SHP77 treated with DMSO at 0.1 percent for 48 hours (cell line): Measurements from ENCODE around the gene ZNF365.
"Not testable (repeated sequence)": the region's sequence is repeated elsewhere in the genome, so short reads cannot be mapped to it uniquely, and the experiment has no call there.

Experiments used
- DNase-seq: peaks from one replicate; lab custom pipeline; 2025; lab: John Stamatoyannopoulos, UW

The ZNF365 gene

GRCh38 chr10:62377966-62378365 is 3.8 kb downstream of the ZNF365 start:
- DNase-seq: no peak

- DNase-seq: not testable (repeated sequence)
Observed at GRCh38 chr10:62378877-62379276, 4.7 kb downstream of the ZNF365 start.

- DNase-seq: no peak
Observed at GRCh38 chr10:62379394-62379793, 5.2 kb downstream of the ZNF365 start.

GRCh38 chr10:62380016-62380415 is 5.8 kb downstream of the ZNF365 start:
- no peak for DNase-seq

- no peak for DNase-seq
Observed at GRCh38 chr10:62381385-62382102, 7.4 kb downstream of the ZNF365 start.

GRCh38 chr10:62382831-62383230 is 8.7 kb downstream of the ZNF365 start:
- no peak for DNase-seq

GRCh38 chr10:62384057-62384446 is 9.9 kb downstream of the ZNF365 start:
- DNase-seq: no peak

- no peak for DNase-seq
Observed at GRCh38 chr10:62384447-62385081, 10.4 kb downstream of the ZNF365 start.

- no peak for DNase-seq
Observed at GRCh38 chr10:62386356-62387320, 12.5 kb downstream of the ZNF365 start.

GRCh38 chr10:62388328-62388727 is 14.2 kb downstream of the ZNF365 start:
- no peak for DNase-seq

GRCh38 chr10:62390497-62391176 is 16.5 kb downstream of the ZNF365 start:
- DNase-seq: no peak

GRCh38 chr10:62393237-62393636 is 19.1 kb downstream of the ZNF365 start:
- DNase-seq: no peak

- no peak for DNase-seq
Observed at GRCh38 chr10:62394556-62395018, 20.4 kb downstream of the ZNF365 start.

- no peak for DNase-seq
Observed at GRCh38 chr10:62395892-62396291, 21.7 kb downstream of the ZNF365 start.

- DNase-seq: no peak
Observed at GRCh38 chr10:62396864-62397263, 22.7 kb downstream of the ZNF365 start.

- DNase-seq: no peak
Observed at GRCh38 chr10:62399211-62399610, 25.0 kb downstream of the ZNF365 start.

GRCh38 chr10:62402508-62402907 is 28.3 kb downstream of the ZNF365 start:
- DNase-seq: no peak

GRCh38 chr10:62410528-62410927 is 36.4 kb downstream of the ZNF365 start:
- DNase-seq: not testable (repeated sequence)

- not testable (repeated sequence) for DNase-seq
Observed at GRCh38 chr10:62410934-62411333, 36.8 kb downstream of the ZNF365 start.

- no peak for DNase-seq
Observed at GRCh38 chr10:62413048-62413447, 38.9 kb downstream of the ZNF365 start.

- no peak for DNase-seq
Observed at GRCh38 chr10:62413652-62414051, 39.5 kb downstream of the ZNF365 start.

- DNase-seq: no peak
Observed at GRCh38 chr10:62414359-62414758, 40.2 kb downstream of the ZNF365 start.
